Glutamatergic neuron (in vitro differentiated cells): ENCODE measurements around the gene NEB. TPM values are rescaled to one million over a fixed set of nuclear protein-coding genes. Genes with fewer than 3 reads are reported as not detected.

ENCODE experiments used
- DNase-seq: peaks from one replicate; pipeline ENCODE4 v3.0.0; 2022
- H3K27ac Mint-ChIP-seq: one replicate; pipeline ENCODE4 v1.8.0; 2020; ENCODE audit warnings: mild to moderate bottlenecking, mixed read lengths, inconsistent platforms; ENCODE audit not compliant: unreplicated experiment
- H3K27me3 Mint-ChIP-seq: one replicate; pipeline ENCODE4 v1.8.0; 2020; ENCODE audit warnings: mild to moderate bottlenecking, moderate library complexity, mixed read lengths, inconsistent platforms; ENCODE audit not compliant: unreplicated experiment
- H3K36me3 Mint-ChIP-seq: one replicate; pipeline ENCODE4 v1.8.0; 2020; ENCODE audit warnings: mild to moderate bottlenecking, mixed read lengths, inconsistent platforms; ENCODE audit not compliant: unreplicated experiment
- H3K4me1 Mint-ChIP-seq: one replicate; pipeline ENCODE4 v1.8.0; 2020; ENCODE audit warnings: mild to moderate bottlenecking, low read depth, mixed read lengths, inconsistent platforms; ENCODE audit not compliant: unreplicated experiment
- H3K4me3 Mint-ChIP-seq: one replicate; pipeline ENCODE4 v1.8.0; 2020; ENCODE audit warnings: mild to moderate bottlenecking, mixed read lengths, inconsistent platforms; ENCODE audit not compliant: unreplicated experiment
- H3K9me3 Mint-ChIP-seq: one replicate; pipeline ENCODE4 v1.8.0; 2020; ENCODE audit warnings: mild to moderate bottlenecking, moderate library complexity, mixed read lengths, inconsistent platforms; ENCODE audit not compliant: unreplicated experiment
- CTCF ChIP-seq: fragments of 200-600 bp; sonication (generic); IDR thresholded peaks from one replicate; pipeline ENCODE4 v1.5.0; 2021; ENCODE audit not compliant: partially characterized antibody, unreplicated experiment
- total RNA-seq: library from RNA; stranded (reverse); fragmentation: NEBNext Ultra II Directional; extraction: Animal tissue kit (Norgen Biotek cat#: 25700); gene quantifications from one replicate; pipeline ENCODE4 v1.2.1, GENCODE V29; 2021; ENCODE audit not compliant: unreplicated experiment

The NEB gene
- total RNA-seq, 1 donor from 2014 or later = 0.59 TPM

DNA sequence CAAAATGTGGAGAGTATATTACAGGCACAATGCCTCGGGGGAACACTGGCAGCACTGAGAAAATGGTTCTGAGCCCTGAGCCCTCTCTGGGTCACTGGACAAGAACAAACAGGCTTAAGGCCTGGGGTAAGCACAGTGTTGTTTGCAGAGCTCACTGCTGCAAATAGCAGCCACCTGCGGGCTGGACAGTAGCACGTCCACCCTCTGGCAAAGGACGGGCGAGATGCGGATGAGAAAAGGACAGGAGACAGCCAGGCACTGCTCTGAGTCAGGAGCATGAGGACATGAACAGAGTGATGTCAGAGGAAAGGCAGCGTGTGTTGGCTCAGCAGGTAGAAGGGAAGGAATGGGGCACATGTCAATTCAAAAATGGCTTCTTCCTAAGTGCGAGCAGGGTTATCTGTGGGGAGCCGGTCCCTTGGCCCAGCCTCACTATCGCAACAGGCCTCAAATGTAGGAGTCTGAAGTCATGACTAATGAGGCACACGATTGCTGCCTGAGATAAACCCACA is 25.9 kb upstream of the NEB start:
- no peak for TF ChIP-seq CTCF

GRCh38 chr2:151758744-151759143 is 24.5 kb upstream of the NEB start:
- DNase-seq = no peak
- Mint-ChIP-seq H3K4me1 (peaks cover 36% of the 10 kb centered on the region), H3K4me3 (no peak overlapping the region), H3K27me3 (no peaks in the 10 kb centered on the region), H3K9me3 (peaks cover 2% of the 10 kb centered on the region), H3K36me3 (no peaks in the 10 kb centered on the region), H3K27ac (no peak overlapping the region)
- TF ChIP-seq CTCF = no peak

More for the DNA sequence above, 25.9 kb upstream of the NEB start:
- Mint-ChIP-seq H3K4me3 (no peak overlapping the region), H3K27me3 (no peaks in the 10 kb centered on the region), H3K36me3 (no peaks in the 10 kb centered on the region), H3K4me1 (peaks cover 46% of the 10 kb centered on the region), H3K9me3 (peaks cover 2% of the 10 kb centered on the region), H3K27ac (peak overlapping the region; percentile 11)
- DNase-seq = no peak

GRCh38 chr2:151757861-151758260 is 23.6 kb upstream of the NEB start:
- TF ChIP-seq CTCF = no peak
- Mint-ChIP-seq H3K4me1 (peaks cover 27% of the 10 kb centered on the region), H3K27ac (no peak overlapping the region), H3K27me3 (no peaks in the 10 kb centered on the region), H3K9me3 (peaks cover 2% of the 10 kb centered on the region), H3K36me3 (no peaks in the 10 kb centered on the region), H3K4me3 (no peak overlapping the region)
- no peak for DNase-seq

DNA sequence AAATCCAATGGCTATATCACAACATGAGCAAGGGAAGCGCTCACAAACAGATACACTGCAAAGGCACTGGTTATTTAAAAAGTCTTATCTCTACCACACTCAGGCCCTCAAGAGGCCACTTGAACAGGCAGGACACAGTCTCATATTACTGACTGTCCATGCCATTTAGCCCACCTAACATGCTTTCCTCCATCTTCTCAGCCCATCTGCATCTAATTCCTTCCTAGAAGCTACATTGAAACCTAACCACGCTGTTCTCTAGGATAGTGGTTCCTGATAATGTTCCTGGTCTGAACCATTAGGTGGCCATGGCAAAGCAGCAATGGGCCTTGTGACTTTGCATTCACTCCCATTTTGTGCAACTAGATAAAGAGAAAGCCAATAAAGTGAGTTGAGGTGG is 22.5 kb upstream of the NEB start:
- no peaks in the 10 kb centered on the region for H3K36me3 Mint-ChIP-seq
- H3K9me3 Mint-ChIP-seq = peaks cover 2% of the 10 kb centered on the region

More for the DNA sequence above, 22.5 kb upstream of the NEB start:
- Mint-ChIP-seq H3K4me3 (no peak overlapping the region), H3K27ac (no peak overlapping the region), H3K4me1 (peaks cover 24% of the 10 kb centered on the region), H3K27me3 (no peaks in the 10 kb centered on the region)
- no peak for TF ChIP-seq CTCF
- no peak for DNase-seq
